Activated T-helper 9 cell treated with anti-CD3 and anti-CD28 coated beads, Interleukin-2, amount 50 U/mL, for 16 hours (primary cell): ENCODE data around the gene SLC22A8.
"Not testable (repeated sequence)": the region's sequence is repeated elsewhere in the genome, so short reads cannot be mapped to it uniquely, and the experiment has no call there.

Experiments
- DNase-seq: peaks from one replicate; pipeline ENCODE4 v3.0.0-alpha.2; 2020; ENCODE audit warnings: low read depth

SLC22A8 gene

GRCh38 chr11:62985041-62985750, 30.4 kb downstream of the SLC22A8 start:
- no peak for DNase-seq

- DNase-seq, result no peak
Measured at GRCh38 chr11:62984451-62984991, 31.1 kb downstream of the SLC22A8 start, which contains the start of gene SLC22A6. Gene SLC22A6 (minus strand): TSS chr11:62984967. CDS start chr11:62984690, 277 bp downstream.

DNA sequence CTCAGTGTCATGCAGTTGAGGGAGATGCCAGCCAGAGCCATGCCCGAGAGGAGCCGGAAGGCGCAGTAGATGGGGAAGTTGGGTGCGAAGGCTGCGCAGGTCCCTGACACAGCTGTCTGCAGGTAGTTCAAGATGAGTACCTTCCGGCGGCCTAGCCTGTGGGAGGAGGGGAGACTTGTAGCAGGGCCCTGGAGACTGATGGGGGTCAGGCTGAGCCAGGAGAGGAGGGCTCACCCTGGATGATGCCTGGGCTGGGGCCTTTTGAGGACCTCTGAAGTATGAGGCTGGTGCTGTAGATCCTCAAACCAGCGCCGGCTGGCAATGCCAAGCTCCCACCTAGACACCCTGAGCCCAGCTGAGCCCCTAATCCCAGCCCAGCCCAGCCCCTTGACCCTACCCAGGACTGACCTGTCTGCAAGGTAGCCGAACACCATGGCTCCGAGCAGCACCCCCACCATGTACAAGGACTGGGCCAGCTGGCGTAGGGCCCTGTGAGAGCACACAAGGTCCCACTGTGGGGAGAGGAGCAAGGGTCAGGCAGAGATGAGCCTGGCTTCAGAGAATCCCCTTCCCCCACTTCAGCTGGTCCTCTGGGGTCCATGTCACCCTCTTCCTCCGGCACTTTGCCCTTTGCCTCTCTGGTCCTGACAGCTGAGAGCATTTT, 32.0 kb downstream of the SLC22A8 start:
- DNase-seq, result no peak

GRCh38 chr11:62981743-62982142, 33.9 kb downstream of the SLC22A8 start:
- DNase-seq, result no peak

- no peak for DNase-seq
Measured at GRCh38 chr11:62980133-62980760, 35.4 kb downstream of the SLC22A8 start.

DNA sequence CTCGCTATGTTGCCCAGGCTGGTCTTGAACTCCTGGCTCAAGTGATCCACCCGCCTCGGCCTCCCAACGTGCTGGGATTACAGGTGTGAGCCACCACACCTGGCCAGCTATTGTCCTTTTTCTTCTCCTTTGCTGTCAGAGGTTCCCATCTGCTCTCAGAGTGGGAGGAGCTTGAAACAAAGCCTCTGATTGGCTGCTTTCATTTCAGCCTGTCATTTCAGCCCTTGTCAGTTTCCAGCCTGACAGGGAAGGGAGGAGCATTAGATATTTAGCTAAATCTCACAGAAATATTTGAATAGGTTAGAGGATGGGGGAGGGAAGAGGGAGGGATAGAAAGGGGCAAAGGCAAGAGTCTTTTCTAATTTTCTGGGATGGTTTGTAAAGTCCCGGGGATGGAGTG, 39.5 kb downstream of the SLC22A8 start:
- no peak for DNase-seq

- DNase-seq, result no peak
Measured at GRCh38 chr11:62974848-62975522, 40.7 kb downstream of the SLC22A8 start.

DNA sequence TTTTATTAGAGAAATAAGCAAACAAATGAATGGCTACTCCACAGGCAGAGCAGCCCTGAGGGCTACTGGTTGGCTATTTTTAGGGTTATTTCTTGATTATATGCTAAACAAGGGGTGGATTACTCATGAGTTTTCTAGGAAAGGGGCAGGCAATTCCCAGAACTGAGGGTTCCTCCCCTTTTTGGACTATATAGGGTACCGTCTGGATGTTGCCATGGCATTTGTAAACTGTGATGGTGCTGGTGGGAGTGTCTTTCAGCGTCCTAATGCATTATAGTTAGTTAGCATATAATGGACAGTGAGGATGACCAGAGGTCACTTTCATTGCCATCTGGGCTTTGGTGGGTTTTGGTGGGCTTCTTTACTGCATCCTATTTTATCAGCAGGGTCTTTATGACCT, 50.1 kb downstream of the SLC22A8 start:
- no peak for DNase-seq

DNA sequence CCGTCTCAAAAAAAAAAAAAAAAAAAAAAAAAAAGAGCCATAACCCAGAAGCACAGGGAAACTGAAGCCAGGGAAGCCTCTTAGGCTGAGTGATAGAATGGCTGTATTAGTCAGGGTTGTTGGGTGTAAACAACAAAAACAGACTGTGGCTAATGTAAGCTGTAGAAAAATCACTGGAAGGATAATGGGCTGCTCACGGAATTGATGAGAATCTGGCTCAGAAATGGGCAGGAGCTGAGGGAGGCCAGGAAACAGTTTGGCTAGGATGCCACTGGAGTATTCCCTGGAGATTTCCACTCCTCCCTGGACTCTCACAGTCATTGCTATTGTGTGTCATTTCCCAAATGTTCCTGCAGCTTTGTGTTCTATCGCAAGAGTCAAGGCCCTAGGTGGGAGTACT, 53.2 kb downstream of the SLC22A8 start:
- no peak for DNase-seq

DNA sequence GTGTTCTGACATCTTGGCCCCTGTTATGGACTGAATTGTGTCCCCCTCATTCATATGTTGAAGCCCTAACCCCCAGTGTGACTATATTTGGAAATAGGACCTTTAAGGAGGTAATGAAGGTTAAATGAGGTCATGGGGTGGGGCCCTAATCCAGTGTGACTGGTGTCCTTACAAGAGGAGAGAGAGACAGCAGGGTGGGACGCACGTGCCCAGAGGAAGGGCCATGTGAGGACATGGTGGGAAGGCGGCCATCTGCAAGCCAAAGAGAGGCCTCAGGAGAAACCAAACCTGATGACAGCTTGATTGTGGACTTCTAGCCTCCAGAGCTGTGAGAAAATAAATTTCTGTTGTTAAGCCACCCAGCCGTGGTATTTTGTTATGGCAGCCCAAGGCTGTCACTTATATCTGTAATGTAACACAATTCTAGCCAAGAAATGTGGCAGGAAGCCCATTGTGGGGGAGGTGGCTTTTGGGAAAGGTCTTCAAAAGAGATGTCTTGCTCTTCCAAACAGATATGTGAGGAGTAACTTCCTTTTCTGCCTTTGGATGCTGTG, 54.5 kb downstream of the SLC22A8 start:
- DNase-seq, result no peak

DNA sequence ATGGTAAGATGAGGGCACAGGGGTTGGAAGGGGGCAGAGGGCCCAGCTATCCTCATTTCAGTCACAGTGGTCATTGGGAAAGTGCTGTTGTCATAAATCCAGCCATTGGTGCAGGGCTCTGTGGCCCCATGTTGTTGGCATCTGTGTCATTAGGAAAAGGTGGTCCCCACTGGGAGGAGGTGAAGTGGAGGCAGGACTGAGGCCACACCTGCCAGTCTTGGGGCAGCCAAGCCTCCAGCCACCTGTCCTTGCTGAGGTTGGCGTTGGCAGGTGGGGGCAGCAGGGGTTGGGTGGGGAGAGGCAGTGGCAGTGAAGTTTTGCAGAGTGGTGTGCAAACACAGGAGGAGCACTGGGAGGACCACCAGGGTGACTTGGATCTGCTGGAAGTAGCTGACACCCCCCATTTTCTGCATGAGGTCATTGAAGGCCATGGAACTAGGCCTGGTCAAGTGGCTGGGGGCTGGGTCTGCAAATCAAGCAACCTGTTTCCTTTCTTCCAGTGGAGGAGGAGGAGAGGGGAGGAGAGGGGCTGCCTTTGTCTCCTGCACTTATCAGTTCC, 56.1 kb downstream of the SLC22A8 start:
- DNase-seq, result no peak

- DNase-seq, result no peak
Measured at GRCh38 chr11:62958547-62959421, 56.9 kb downstream of the SLC22A8 start.

DNA sequence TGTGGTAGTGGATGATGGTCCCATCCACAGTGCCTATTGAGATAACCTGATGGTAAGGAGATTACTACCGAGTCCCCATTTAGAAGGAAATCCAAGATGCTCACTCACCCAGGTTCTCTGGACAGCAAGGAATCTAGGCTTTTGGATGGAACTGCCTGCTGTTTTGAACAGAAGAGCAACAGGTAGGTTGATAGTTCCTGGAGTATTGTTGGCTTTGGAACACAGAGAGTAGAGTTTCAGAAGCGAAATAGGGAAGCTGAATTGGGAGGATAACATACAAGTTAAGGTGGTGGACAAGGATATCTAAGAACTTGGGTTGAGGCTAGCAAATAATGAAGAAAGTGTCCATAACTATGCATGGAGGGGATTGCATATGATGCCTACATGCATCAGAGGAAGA, 58.5 kb downstream of the SLC22A8 start:
- DNase-seq, result no peak

DNA sequence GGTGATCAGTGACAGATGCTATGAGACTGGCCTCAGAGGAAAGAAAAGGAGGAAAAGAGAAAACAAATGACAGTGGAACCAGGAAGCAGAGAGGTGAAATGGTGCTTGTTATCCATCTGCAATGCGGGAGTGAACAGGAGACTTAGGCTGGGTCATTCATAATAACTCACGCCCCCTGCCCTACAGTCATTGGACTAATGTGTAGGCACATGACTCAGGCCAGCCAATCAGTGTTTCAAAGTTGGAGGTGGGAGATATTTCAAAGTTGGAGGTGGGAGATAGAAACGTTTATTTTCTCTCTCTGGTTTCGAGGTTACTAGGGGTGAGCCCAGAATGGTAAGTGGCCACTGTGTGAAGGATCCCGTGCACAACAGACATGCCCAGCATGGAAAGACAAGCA, 61.2 kb downstream of the SLC22A8 start:
- DNase-seq, result no peak

- no peak for DNase-seq
Measured at GRCh38 chr11:62953811-62954210, 61.8 kb downstream of the SLC22A8 start.

GRCh38 chr11:62948765-62949320, 66.8 kb downstream of the SLC22A8 start:
- no peak for DNase-seq

DNA sequence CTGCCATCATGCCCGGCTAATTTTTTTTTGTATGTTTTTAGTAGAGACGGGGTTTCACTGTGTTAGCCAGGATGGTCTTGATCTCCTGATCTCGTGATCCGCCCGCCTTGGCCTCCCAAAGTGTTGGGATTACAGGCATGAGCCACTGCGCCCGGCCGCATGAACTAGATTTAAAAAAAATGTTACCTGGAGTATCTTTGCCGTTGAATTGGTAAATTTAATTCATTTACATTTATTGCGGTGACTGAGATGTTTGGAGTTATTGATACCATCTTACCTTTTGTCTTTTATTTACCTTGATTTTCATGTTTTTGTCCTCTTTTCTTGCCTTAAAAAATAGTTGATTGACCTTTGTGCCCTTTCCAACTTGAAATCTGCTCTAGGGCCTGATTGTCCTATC, 70.1 kb downstream of the SLC22A8 start:
- DNase-seq, result not testable (repeated sequence)
